ENCODE measurements around the gene TRMT11.

Gene TRMT11

DNA sequence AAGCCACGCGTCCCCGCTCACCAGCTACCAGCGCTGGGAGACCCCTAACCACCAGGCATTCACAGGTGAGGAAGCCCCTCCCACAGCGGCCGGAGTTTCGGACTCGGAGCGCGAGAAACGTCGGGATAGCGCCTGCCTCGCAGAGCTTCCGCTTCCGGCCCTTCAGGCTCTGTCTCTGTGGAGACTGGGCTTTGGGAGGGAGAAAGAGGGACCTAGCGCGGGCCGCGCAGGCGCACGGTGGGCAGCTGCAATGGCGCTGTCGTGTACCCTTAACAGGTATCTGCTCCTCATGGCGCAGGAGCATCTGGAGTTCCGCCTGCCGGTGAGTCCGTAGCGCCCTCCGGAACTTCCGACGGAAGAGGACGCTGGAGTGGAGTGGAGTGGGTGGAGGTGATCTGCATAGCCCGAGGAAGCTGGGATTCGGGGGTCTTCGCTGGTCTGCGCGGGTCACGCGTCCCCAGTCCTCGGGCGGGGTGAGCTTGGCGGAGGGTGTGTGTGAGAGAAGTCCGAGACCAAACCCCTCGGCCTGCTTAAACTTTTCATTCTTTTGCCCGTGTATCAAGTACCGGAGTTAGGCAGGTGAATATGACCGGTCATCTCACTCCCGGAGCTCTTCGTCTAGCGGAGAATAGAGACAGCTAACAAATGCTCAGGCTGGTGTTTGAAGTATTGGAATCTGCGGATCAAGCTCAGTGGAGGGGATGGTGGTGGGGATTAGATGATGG lies at the start of gene TRMT11 (continued):
- TF ChIP-seq, protein P1, sequence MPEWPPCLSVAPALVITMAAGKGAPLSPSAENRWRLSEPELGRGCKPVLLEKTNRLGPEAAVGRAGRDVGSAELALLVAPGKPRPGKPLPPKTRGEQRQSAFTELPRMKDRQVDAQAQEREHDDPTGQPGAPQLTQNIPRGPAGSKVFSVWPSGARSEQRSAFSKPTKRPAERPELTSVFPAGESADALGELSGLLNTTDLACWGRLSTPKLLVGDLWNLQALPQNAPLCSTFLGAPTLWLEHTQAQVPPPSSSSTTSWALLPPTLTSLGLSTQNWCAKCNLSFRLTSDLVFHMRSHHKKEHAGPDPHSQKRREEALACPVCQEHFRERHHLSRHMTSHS (tag by site-specific recombination; IDR thresholded peaks at IDR 0.05): no peak
- TF ChIP-seq ZNF777 (tag by site-specific recombination; IDR thresholded peaks at IDR 0.05; ENCODE audit: borderline replicate concordance) (no peak; the same call in 1 of the 2 replicates), ZNF292 (tag by site-specific recombination; IDR thresholded peaks at IDR 0.05; ENCODE audit: borderline replicate concordance, low read depth) (no peak), ZNF211 (tag by site-specific recombination; IDR thresholded peaks at IDR 0.05; ENCODE audit: low read depth) (no peak), ZNF707 (tag by site-specific recombination; IDR thresholded peaks at IDR 0.05) (no peak), SCRT1 (tag by site-specific recombination; IDR thresholded peaks at IDR 0.05; ENCODE audit: borderline replicate concordance) (0 out of 2 replicates have a peak, but pooled peaks have one; percentile 30), ZFP3 (tag by site-specific recombination; IDR thresholded peaks at IDR 0.05; ENCODE audit: low read depth) (no peak), ZNF140 (tag by site-specific recombination; IDR thresholded peaks at IDR 0.05) (no peak), ZNF626 (tag by site-specific recombination; IDR thresholded peaks at IDR 0.05) (no peak), ZNF266 (tag by site-specific recombination; IDR thresholded peaks at IDR 0.05; ENCODE audit: low read depth) (no peak), ZNF501 (tag by site-specific recombination; IDR thresholded peaks at IDR 0.05) (peak; percentile 95; the same call in 1 of the 2 replicates), SALL2 (tag by site-specific recombination; IDR thresholded peaks at IDR 0.05; ENCODE audit: borderline replicate concordance) (no peak), KLF10 (tag by site-specific recombination; IDR thresholded peaks at IDR 0.05) (no peak; the same call in 1 of the 2 replicates), ZBTB49 (tag by site-specific recombination; IDR thresholded peaks at IDR 0.05; ENCODE audit: low read depth) (no peak), GLIS1 (tag by site-specific recombination; IDR thresholded peaks at IDR 0.05) (no peak), ZNF132 (tag by site-specific recombination; IDR thresholded peaks at IDR 0.05; ENCODE audit: borderline replicate concordance) (no peak), ZBTB8A (tag by site-specific recombination; IDR thresholded peaks at IDR 0.05) (peak; percentile 54), ZNF549 (tag by site-specific recombination; IDR thresholded peaks at IDR 0.05) (no peak), YY2 (tag by site-specific recombination; IDR thresholded peaks at IDR 0.05) (peak; percentile 78; the same call in 1 of the 2 replicates), TRIM28 (IDR thresholded peaks at IDR 0.05; ENCODE audit: borderline replicate concordance, low read length) (no peak), ZNF174 (tag by site-specific recombination; IDR thresholded peaks at IDR 0.05) (no peak), EGR2 (tag by site-specific recombination; IDR thresholded peaks at IDR 0.05; ENCODE audit: low read depth) (0 out of 2 replicates have a peak, but pooled peaks have one; percentile 32), ZNF529 (tag by site-specific recombination; IDR thresholded peaks at IDR 0.05; ENCODE audit: insufficient replicate concordance) (no peak), HOXD13 (CRISPR knock-in tag; IDR thresholded peaks at IDR 0.05; ENCODE audit: borderline replicate concordance) (no peak), PRDM4 (tag by site-specific recombination; IDR thresholded peaks at IDR 0.05) (no peak), ZNF76 (tag by site-specific recombination; IDR thresholded peaks at IDR 0.05; ENCODE audit: borderline replicate concordance, low read depth) (peak; percentile 54; the same call in 1 of the 2 replicates), ZNF837 (tag by site-specific recombination; IDR thresholded peaks at IDR 0.05) (no peak), ZNF394 (tag by site-specific recombination; IDR thresholded peaks at IDR 0.05; ENCODE audit: borderline replicate concordance) (peak; percentile 65; the same call in 1 of the 2 replicates), KLF9 (tag by site-specific recombination; IDR thresholded peaks at IDR 0.05; ENCODE audit: low read depth) (0 out of 2 replicates have a peak, but pooled peaks have one; percentile 41), ZBTB48 (tag by site-specific recombination; IDR thresholded peaks at IDR 0.05) (peak; percentile 64; the same call in 1 of the 2 replicates), ZIC2 (tag by site-specific recombination; IDR thresholded peaks at IDR 0.05) (no peak), ZNF791 (tag by site-specific recombination; IDR thresholded peaks at IDR 0.05) (no peak)
- TF ChIP-seq, protein P2, sequence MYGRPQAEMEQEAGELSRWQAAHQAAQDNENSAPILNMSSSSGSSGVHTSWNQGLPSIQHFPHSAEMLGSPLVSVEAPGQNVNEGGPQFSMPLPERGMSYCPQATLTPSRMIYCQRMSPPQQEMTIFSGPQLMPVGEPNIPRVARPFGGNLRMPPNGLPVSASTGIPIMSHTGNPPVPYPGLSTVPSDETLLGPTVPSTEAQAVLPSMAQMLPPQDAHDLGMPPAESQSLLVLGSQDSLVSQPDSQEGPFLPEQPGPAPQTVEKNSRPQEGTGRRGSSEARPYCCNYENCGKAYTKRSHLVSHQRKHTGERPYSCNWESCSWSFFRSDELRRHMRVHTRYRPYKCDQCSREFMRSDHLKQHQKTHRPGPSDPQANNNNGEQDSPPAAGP (tag by site-specific recombination; IDR thresholded peaks at IDR 0.05): peak; percentile 38; the same call in 1 of the 2 replicates
